Measurements from ENCODE around the gene FNDC3B. TPM values are rescaled to one million over a fixed set of nuclear protein-coding genes. Genes with fewer than 3 reads are reported as not detected.

Gene FNDC3B
- total RNA-seq, 2 donors from 2014 or later: 9.2 to 17.1 TPM

DNA sequence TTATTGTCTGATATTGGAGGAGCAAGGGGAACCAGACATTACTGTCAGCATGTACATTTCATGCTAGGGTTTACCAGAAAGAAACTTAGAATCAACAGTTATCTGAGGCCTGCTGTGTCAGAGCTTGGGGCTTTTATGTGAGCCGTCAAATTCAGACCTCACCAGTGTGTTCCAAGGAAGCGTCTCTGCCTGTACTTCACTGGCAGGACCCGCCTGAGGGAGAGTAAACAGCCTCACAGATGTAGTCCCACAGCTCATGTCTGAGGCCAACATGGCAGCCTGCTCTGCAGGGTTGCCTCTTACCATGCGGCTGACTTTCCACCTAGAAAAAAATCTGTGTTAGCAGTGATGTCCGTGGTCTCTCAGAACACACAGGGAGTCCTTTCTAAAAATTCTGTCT lies 334.5 kb downstream of the FNDC3B start:
- Mint-ChIP-seq H3K36me3 (peaks cover 11 to 19% of the 10 kb centered on the region in 2 donors), H3K27ac (no peak overlapping the region), H3K9me3 (peaks cover 0 to 8% of the 10 kb centered on the region in 2 donors)
- DNase-seq (ENCODE audit: low spot score in 2 of 2) (no peak), ATAC-seq (no peak)

DNA sequence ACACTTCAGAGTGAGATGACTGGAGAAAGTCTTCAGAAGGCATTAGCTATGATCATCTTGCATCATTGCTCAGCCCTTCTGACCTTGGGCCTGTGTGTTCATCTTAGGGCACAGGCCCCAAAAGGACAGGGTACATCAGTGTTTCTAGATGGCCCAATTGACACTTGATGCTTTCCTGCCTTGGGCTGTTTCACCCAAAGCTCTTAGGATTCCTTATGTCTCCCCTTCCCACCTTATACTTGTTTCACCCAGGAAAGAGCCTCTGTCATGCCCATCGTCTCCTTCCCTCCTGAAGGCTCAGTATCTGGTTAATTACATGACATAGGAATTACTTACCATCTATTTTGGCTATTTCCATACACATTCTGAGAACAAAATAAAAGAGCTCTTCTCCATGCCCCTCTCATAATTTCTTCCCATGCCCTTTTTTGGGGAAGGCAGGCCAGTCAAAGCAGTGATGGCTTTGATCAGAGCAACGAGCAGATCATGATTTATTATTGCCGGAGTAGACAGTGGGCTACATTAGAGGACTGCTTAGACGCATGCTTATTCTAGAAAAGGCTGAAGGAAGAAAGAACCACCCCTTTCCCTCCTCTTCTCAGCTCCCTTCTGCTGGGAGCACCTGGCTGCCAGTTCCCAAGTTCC lies 335.9 kb downstream of the FNDC3B start:
- peaks cover 22 to 33% of the 10 kb centered on the region in 2 donors for H3K36me3 Mint-ChIP-seq
- DNase-seq (ENCODE audit: low spot score in 2 of 2) (no peak), ATAC-seq (no peak)
- no peak overlapping the region for H3K27ac Mint-ChIP-seq
- peaks cover 0 to 9% of the 10 kb centered on the region in 2 donors for H3K9me3 Mint-ChIP-seq

GRCh38 chr3:172376402-172376801 lies 337.0 kb downstream of the FNDC3B start:
- peaks cover 32 to 44% of the 10 kb centered on the region in 2 donors for H3K36me3 Mint-ChIP-seq
- ATAC-seq (no peak), DNase-seq (ENCODE audit: low spot score in 2 of 2) (no peak)
- peaks cover 0 to 9% of the 10 kb centered on the region in 2 donors for H3K9me3 Mint-ChIP-seq
- no peak overlapping the region for H3K27ac Mint-ChIP-seq

DNA sequence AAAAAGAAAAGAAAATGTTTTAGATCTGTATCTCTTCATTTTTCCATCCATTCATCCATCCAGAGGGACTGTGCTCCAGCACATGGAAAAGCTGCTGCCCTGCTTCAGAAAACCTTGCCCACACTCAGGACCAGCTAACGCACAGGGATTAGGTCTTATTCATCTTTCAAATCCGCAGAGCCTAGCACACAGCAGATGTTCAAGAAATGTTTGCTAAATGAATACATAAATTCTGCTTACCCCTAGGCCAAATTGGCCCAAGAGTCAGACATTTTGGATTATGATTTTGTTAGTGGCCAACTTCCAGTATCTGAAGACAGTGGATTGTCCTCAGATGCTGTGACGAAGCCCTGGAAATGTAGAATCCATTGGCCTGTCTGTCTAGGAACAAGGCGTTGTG lies 337.5 kb downstream of the FNDC3B start:
- peaks cover 36 to 44% of the 10 kb centered on the region in 2 donors for H3K36me3 Mint-ChIP-seq
- no peak overlapping the region for H3K27ac Mint-ChIP-seq
- peaks cover 0 to 9% of the 10 kb centered on the region in 2 donors for H3K9me3 Mint-ChIP-seq
- ATAC-seq (no peak), DNase-seq (ENCODE audit: low spot score in 2 of 2) (no peak)

GRCh38 chr3:172378439-172378838 lies 339.1 kb downstream of the FNDC3B start:
- ATAC-seq: no peak
- H3K27ac Mint-ChIP-seq: no peak overlapping the region
- peaks cover 40 to 44% of the 10 kb centered on the region in 2 donors for H3K36me3 Mint-ChIP-seq
- H3K9me3 Mint-ChIP-seq: peaks cover 0 to 9% of the 10 kb centered on the region in 2 donors
- no peak for DNase-seq (ENCODE audit: low spot score in 2 of 2)

DNA sequence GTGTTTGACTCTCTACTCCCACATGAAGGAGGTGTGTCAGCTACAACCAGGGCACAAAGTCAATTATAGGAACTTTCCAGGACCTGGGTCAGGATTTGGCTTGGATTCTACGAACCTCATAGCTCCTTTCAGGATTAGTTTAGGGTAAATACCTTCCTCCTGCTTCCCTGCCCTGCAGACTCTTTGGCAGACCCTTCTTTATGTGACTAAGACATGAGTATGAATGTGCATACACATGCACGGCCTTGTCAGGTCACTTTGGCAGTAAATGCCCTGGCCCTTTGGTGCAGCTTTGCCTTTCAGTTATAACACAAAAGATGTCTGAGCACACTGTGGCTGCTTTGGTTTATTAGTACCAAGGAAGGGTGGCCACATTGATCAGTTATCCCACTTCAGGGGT lies 340.0 kb downstream of the FNDC3B start:
- no peak for ATAC-seq
- Mint-ChIP-seq H3K9me3 (peaks cover 0 to 9% of the 10 kb centered on the region in 2 donors), H3K27ac (no peak overlapping the region), H3K36me3 (peaks cover 40 to 44% of the 10 kb centered on the region in 2 donors)
- no peak for DNase-seq (ENCODE audit: low spot score in 2 of 2)

DNA sequence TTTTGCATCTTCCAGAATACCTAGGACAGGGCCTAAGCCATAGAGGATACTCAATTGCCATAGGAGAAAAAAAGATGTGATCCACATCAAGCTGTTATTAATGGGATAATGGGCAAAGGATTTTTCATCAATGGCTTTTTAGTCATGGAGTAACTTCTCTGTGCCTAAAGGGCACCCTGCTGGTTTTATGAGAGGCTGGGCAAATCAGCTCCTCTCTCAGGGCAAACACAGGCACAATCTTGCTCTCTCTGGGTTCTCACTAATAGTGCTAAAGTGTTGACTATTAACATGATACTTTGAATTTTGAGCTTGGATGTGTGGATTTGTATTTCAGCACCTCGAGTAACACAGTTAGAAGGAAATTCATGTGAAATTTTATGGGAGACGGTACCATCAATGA lies 341.3 kb downstream of the FNDC3B start:
- peaks cover 0 to 9% of the 10 kb centered on the region in 2 donors for H3K9me3 Mint-ChIP-seq
- peaks cover 40 to 44% of the 10 kb centered on the region in 2 donors for H3K36me3 Mint-ChIP-seq
- H3K27ac Mint-ChIP-seq: no peak overlapping the region
- DNase-seq (ENCODE audit: low spot score in 2 of 2) (no peak), ATAC-seq (no peak)

GRCh38 chr3:172383306-172383796 lies 344.0 kb downstream of the FNDC3B start:
- no peak for ATAC-seq
- H3K36me3 Mint-ChIP-seq: peaks cover 31 to 35% of the 10 kb centered on the region in 2 donors
- no peak for DNase-seq (ENCODE audit: low spot score in 2 of 2)
- peaks cover 0 to 4% of the 10 kb centered on the region in 2 donors for H3K9me3 Mint-ChIP-seq
- H3K27ac Mint-ChIP-seq: no peak overlapping the region

- Mint-ChIP-seq H3K9me3 (no peaks in the 10 kb centered on the region), H3K27ac (peak overlapping the region in 1 of 2 donors; percentile 38), H3K36me3 (peaks cover 16 to 20% of the 10 kb centered on the region in 2 donors)
- DNase-seq (ENCODE audit: low spot score in 2 of 2): no peak
- ATAC-seq: no peak
Measured at GRCh38 chr3:172384836-172385235, 345.5 kb downstream of the FNDC3B start.

- Mint-ChIP-seq H3K36me3 (no peaks in the 10 kb centered on the region), H3K9me3 (no peaks in the 10 kb centered on the region), H3K27ac (no peak overlapping the region)
- DNase-seq (ENCODE audit: low spot score in 2 of 2) (no peak), ATAC-seq (no peak)
Measured at GRCh38 chr3:172387728-172388127, 348.4 kb downstream of the FNDC3B start.

DNA sequence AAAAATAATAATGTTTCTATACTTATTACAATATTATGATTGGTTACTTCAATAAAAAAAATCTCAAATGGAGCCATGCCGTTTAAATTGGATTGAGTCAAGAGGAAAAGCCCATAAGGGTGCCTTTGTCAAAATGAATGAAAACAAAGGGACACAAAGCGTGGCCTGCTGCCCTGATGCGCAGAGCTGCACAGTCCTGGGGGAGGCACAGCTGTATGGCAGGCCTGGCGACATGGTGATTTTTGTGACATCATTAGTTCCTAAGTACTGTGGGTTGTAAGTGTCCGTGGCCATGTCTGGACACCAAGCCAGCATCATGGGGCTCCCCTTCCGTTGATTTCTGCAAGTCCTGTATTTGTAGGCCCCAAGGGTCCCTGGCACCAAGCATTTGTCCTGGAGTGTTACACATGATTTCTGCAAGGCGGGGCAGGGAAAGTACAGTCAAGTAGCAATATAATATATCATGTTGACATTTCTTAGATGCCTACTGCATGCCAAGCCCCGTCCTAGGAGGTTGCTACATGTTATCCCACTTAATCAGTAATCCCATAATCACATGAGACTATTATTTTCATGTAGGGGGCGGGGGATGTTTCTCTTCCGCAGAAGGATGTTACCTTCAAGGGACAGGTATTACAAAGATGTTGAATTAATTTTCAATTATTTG lies 349.2 kb downstream of the FNDC3B start:
- no peak overlapping the region for H3K27ac Mint-ChIP-seq
- H3K9me3 Mint-ChIP-seq: no peaks in the 10 kb centered on the region

GRCh38 chr3:172390792-172391191 lies 351.4 kb downstream of the FNDC3B start:
- H3K9me3 Mint-ChIP-seq: no peaks in the 10 kb centered on the region
- DNase-seq (ENCODE audit: low spot score in 2 of 2): no peak
- no peak overlapping the region for H3K27ac Mint-ChIP-seq
- H3K36me3 Mint-ChIP-seq: peaks cover 0 to 8% of the 10 kb centered on the region in 2 donors
- ATAC-seq: no peak

More for the DNA sequence above, 349.2 kb downstream of the FNDC3B start:
- DNase-seq (ENCODE audit: low spot score in 2 of 2) (no peak), ATAC-seq (no peak)
- H3K36me3 Mint-ChIP-seq: peaks cover 0 to 7% of the 10 kb centered on the region in 2 donors

GRCh38 chr3:172391592-172392302 lies 352.4 kb downstream of the FNDC3B start:
- H3K27ac Mint-ChIP-seq: no peak overlapping the region
- no peak for ATAC-seq
- H3K36me3 Mint-ChIP-seq: peaks cover 0 to 8% of the 10 kb centered on the region in 2 donors
- DNase-seq (ENCODE audit: low spot score in 2 of 2): no peak
- H3K9me3 Mint-ChIP-seq: no peaks in the 10 kb centered on the region

DNA sequence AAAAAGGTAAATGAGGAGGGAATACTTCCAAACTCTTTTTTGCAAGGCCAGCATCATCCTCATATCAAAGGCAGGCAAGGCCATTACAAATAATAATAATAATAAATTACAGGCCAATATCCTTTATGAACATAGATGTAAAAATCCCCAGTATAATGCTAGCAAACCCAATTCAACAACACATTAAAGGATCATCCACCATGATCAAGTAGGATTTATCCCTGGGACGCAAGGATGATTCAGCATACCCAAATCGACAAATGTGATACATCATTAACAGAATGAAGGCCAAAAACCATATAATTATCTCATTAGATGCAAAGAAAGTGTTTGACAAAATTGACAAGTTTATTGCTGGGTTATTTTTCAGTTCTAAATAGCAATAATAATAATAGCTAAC lies 355.3 kb downstream of the FNDC3B start:
- Mint-ChIP-seq H3K27ac (no peak overlapping the region), H3K9me3 (no peaks in the 10 kb centered on the region), H3K36me3 (peaks cover 0 to 8% of the 10 kb centered on the region in 2 donors)
- ATAC-seq: no peak
- no peak for DNase-seq (ENCODE audit: low spot score in 2 of 2)

GRCh38 chr3:172396400-172396799 lies 357.0 kb downstream of the FNDC3B start:
- no peak overlapping the region for H3K27ac Mint-ChIP-seq
- ATAC-seq (no peak), DNase-seq (ENCODE audit: low spot score in 2 of 2) (no peak)

GRCh38 chr3:172397716-172398405 lies 358.5 kb downstream of the FNDC3B start:
- no peak for ATAC-seq
- Mint-ChIP-seq H3K9me3 (peaks cover 7 to 11% of the 10 kb centered on the region in 2 donors), H3K36me3 (peaks cover 10 to 15% of the 10 kb centered on the region in 2 donors), H3K27ac (peak overlapping the region in 1 of 2 donors; percentile 39)
- DNase-seq (ENCODE audit: low spot score in 2 of 2): no peak

More at GRCh38 chr3:172396400-172396799, 357.0 kb downstream of the FNDC3B start:
- Mint-ChIP-seq H3K36me3 (peaks cover 3 to 11% of the 10 kb centered on the region in 2 donors), H3K9me3 (peaks cover 1 to 3% of the 10 kb centered on the region in 2 donors)

All from activated naive CD4-positive, alpha-beta T cell treated with anti-CD3 and anti-CD28 coated beads, Interleukin-2, amount 50 U/mL, for 72 hours (primary cell).